Chondrocyte (in vitro differentiated cells): Measurements from ENCODE around the gene DST. TPM values are rescaled to one million over a fixed set of nuclear protein-coding genes. Genes with fewer than 3 reads are reported as not detected.

Experiments
- DNase-seq: peaks from one replicate; pipeline ENCODE4 v3.0.0; 2021; ENCODE audit warnings: mixed read lengths, low spot score
- H3K27ac Mint-ChIP-seq: one replicate; pipeline ENCODE4 v1.8.0; 2021; ENCODE audit warnings: mild to moderate bottlenecking, moderate library complexity, mixed read lengths; ENCODE audit not compliant: unreplicated experiment
- H3K27me3 Mint-ChIP-seq: 2 replicates; pipeline ENCODE4 v1.8.0; 2021; ENCODE audit warnings: low read depth, mixed read lengths
- H3K36me3 Mint-ChIP-seq: 2 replicates; pipeline ENCODE4 v1.8.0; 2021; ENCODE audit warnings: low read depth, mixed read lengths
- H3K4me1 Mint-ChIP-seq: 2 replicates; pipeline ENCODE4 v1.8.0; 2021; ENCODE audit warnings: low read depth, mild to moderate bottlenecking, mixed read lengths
- H3K4me3 Mint-ChIP-seq: one replicate; pipeline ENCODE4 v1.8.0; 2021; ENCODE audit warnings: mild to moderate bottlenecking, moderate library complexity, mixed read lengths; ENCODE audit not compliant: unreplicated experiment
- H3K9me3 Mint-ChIP-seq: 2 replicates; pipeline ENCODE4 v1.8.0; 2021; ENCODE audit warnings: low read depth, mixed read lengths
- CTCF ChIP-seq: fragments of 200-600 bp; sonication (generic); IDR thresholded peaks from 2 replicates; pipeline ENCODE4 v1.5.0; 2021; ENCODE audit warnings: antibody characterized with exemption, mild to moderate bottlenecking, moderate library complexity
- total RNA-seq: library from RNA; stranded (reverse); gene quantifications from 3 replicates; pipeline ENCODE4 v1.2.1, GENCODE V29; 2021

The DST gene
- total RNA-seq, 1 donor from 2014 or later, result 168 TPM

GRCh38 chr6:56474532-56474931, 168.2 kb downstream of the DST start:
- Mint-ChIP-seq H3K27ac (no peak overlapping the region), H3K4me3 (no peak overlapping the region), H3K36me3 (peaks cover 43% of the 10 kb centered on the region), H3K9me3 (peaks cover 8% of the 10 kb centered on the region), H3K27me3 (no peaks in the 10 kb centered on the region), H3K4me1 (no peaks in the 10 kb centered on the region)
- TF ChIP-seq CTCF, result no peak
- DNase-seq, result no peak

- H3K27ac Mint-ChIP-seq, result no peak overlapping the region
- no peak for TF ChIP-seq CTCF
- H3K9me3 Mint-ChIP-seq, result no peaks in the 10 kb centered on the region
- peaks cover 46% of the 10 kb centered on the region for H3K36me3 Mint-ChIP-seq
- peaks cover 24% of the 10 kb centered on the region for H3K4me1 Mint-ChIP-seq
- H3K27me3 Mint-ChIP-seq, result no peaks in the 10 kb centered on the region
- DNase-seq, result no peak
- H3K4me3 Mint-ChIP-seq, result no peak overlapping the region
Measured at GRCh38 chr6:56463443-56463842, 179.2 kb downstream of the DST start.

- no peaks in the 10 kb centered on the region for H3K9me3 Mint-ChIP-seq
- peaks cover 43% of the 10 kb centered on the region for H3K36me3 Mint-ChIP-seq
- no peak overlapping the region for H3K4me3 Mint-ChIP-seq
- peaks cover 22% of the 10 kb centered on the region for H3K4me1 Mint-ChIP-seq
- no peak for TF ChIP-seq CTCF
- H3K27ac Mint-ChIP-seq, result no peak overlapping the region
- no peak for DNase-seq
- H3K27me3 Mint-ChIP-seq, result no peaks in the 10 kb centered on the region
Measured at GRCh38 chr6:56459030-56459805, 183.5 kb downstream of the DST start.

- H3K9me3 Mint-ChIP-seq, result no peaks in the 10 kb centered on the region
Measured at GRCh38 chr6:56458324-56458884, 184.3 kb downstream of the DST start.

GRCh38 chr6:56456785-56457184, 185.9 kb downstream of the DST start:
- Mint-ChIP-seq H3K9me3 (no peaks in the 10 kb centered on the region), H3K27ac (no peak overlapping the region), H3K4me3 (no peak overlapping the region), H3K36me3 (peaks cover 34% of the 10 kb centered on the region), H3K4me1 (peaks cover 17% of the 10 kb centered on the region), H3K27me3 (no peaks in the 10 kb centered on the region)
- no peak for TF ChIP-seq CTCF
- no peak for DNase-seq

More at GRCh38 chr6:56458324-56458884, 184.3 kb downstream of the DST start:
- no peak for DNase-seq
- H3K4me1 Mint-ChIP-seq, result peaks cover 22% of the 10 kb centered on the region
- no peaks in the 10 kb centered on the region for H3K27me3 Mint-ChIP-seq
- H3K27ac Mint-ChIP-seq, result no peak overlapping the region
- no peak for TF ChIP-seq CTCF
- H3K4me3 Mint-ChIP-seq, result no peak overlapping the region
- H3K36me3 Mint-ChIP-seq, result peaks cover 39% of the 10 kb centered on the region
